Measurements from ENCODE around the gene OR10C1.

The OR10C1 gene

GRCh38 chr6:29477923-29478450 lies 38.9 kb downstream of the OR10C1 start:
- no peak for DNase-seq

- DNase-seq: no peak
These were observed 39.6 kb downstream of the OR10C1 start for GRCh38 chr6:29478740-29479139.

GRCh38 chr6:29479560-29479959 lies 40.5 kb downstream of the OR10C1 start:
- no peak for DNase-seq

GRCh38 chr6:29483186-29483585 lies 44.1 kb downstream of the OR10C1 start:
- peak; percentile 12 for DNase-seq

GRCh38 chr6:29483735-29484134 lies 44.6 kb downstream of the OR10C1 start:
- no peak for DNase-seq

- DNase-seq: no peak
These were observed 47.5 kb downstream of the OR10C1 start for GRCh38 chr6:29486577-29486976.

GRCh38 chr6:29487131-29487530 lies 48.0 kb downstream of the OR10C1 start:
- no peak for DNase-seq

GRCh38 chr6:29487660-29488059 lies 48.6 kb downstream of the OR10C1 start, which contains the start of gene MAS1L:
Gene MAS1L, minus strand, starts transcription at chr6:29487956. Its CDS starts 54 bp downstream, at chr6:29487902.
- no peak for DNase-seq

- no peak for DNase-seq
These were observed 49.8 kb downstream of the OR10C1 start for GRCh38 chr6:29488874-29489273.

GRCh38 chr6:29489286-29489685 lies 50.2 kb downstream of the OR10C1 start:
- no peak for DNase-seq

- no peak for DNase-seq
These were observed 50.9 kb downstream of the OR10C1 start for GRCh38 chr6:29490055-29490454.

GRCh38 chr6:29490552-29490951 lies 51.4 kb downstream of the OR10C1 start:
- no peak for DNase-seq
